HCT116 (cell line): ENCODE results near the gene LDAH.

Experiments used
- CEBPB ChIP-seq: IDR thresholded peaks from 2 replicates; pipeline ENCODE4 v1.6.1; 2012; ENCODE audit warnings: low read depth
- CTCF ChIP-seq, 3 experiments: fragments of 200-600 bp in 1 of 3; sonication (generic) in 1 of 3; IDR thresholded peaks in 2 of 3; conservative IDR thresholded peaks in 1 of 3; 2 replicates each; pipeline ENCODE4 v1.5.1; 2012 to 2017; ENCODE audit warnings: low read depth in 2 of 3, low read length in 2 of 3, antibody characterized with exemption in 1 of 3, borderline replicate concordance in 1 of 3, control low read depth in 1 of 3, mild to moderate bottlenecking in 1 of 3, mixed read lengths in 1 of 3, mixed run types in 1 of 3, moderate library complexity in 1 of 3; ENCODE audit not compliant: insufficient read depth in 1 of 3
- EGR1 ChIP-seq: IDR thresholded peaks from 2 replicates; pipeline ENCODE4 v1.6.1; 2012; ENCODE audit warnings: low read depth
- EZH2 ChIP-seq: fragments of 200-600 bp; sonication (generic); IDR thresholded peaks from 2 replicates; pipeline ENCODE4 v1.6.1; 2017; ENCODE audit warnings: antibody characterized with exemption, mixed run types
- MAX ChIP-seq: IDR thresholded peaks from 2 replicates; pipeline ENCODE4 v1.6.1; 2012
- POLR2A ChIP-seq: IDR thresholded peaks from 2 replicates; pipeline ENCODE4 v1.7.0; 2011; ENCODE audit warnings: borderline replicate concordance; ENCODE audit not compliant: insufficient read depth, insufficient read length; ENCODE audit errors: extremely low read depth
- RAD21 ChIP-seq: IDR thresholded peaks from 2 replicates; pipeline ENCODE4 v1.6.1; 2012; ENCODE audit warnings: low read depth, mild to moderate bottlenecking
- REST ChIP-seq: IDR thresholded peaks from 2 replicates; pipeline ENCODE4 v1.6.1; 2012; ENCODE audit warnings: low read depth
- SP1 ChIP-seq: IDR thresholded peaks from 2 replicates; pipeline ENCODE4 v1.6.1; 2012; ENCODE audit warnings: low read depth
- YY1 ChIP-seq: IDR thresholded peaks from 2 replicates; pipeline ENCODE4 v1.6.1; 2011; ENCODE audit warnings: low read length, low read depth, moderate library complexity, mild to moderate bottlenecking; ENCODE audit not compliant: insufficient replicate concordance; ENCODE audit errors: extremely low read depth
- ZFX ChIP-seq: fragments of 450-650 bp; IDR thresholded peaks from 2 replicates; pipeline ENCODE4 v1.6.1; 2017

GRCh38 chr2:20726913-20727312, 96.0 kb downstream of the LDAH start:
- TF ChIP-seq POLR2A (no peak), CTCF (IDR thresholded peaks at IDR 0.05 in 2 of 3, conservative IDR thresholded peaks at IDR 0.05 in 1 of 3; ENCODE audit: borderline replicate concordance in 1 of 3, insufficient read depth in 1 of 3, low read depth in 2 of 3, low read length in 2 of 3) (no peak), RAD21 (no peak), EZH2 (no peak), CEBPB (no peak), ZFX (no peak), EGR1 (no peak), YY1 (no peak), SP1 (no peak), REST (no peak), MAX (no peak)
